ENCODE measurements around the gene APH1B. TPM values are rescaled to one million over a fixed set of nuclear protein-coding genes. Genes with fewer than 3 reads are reported as not detected.

APH1B gene
- total RNA-seq, 1 donor from 2014 or later: 10.2 TPM

DNA sequence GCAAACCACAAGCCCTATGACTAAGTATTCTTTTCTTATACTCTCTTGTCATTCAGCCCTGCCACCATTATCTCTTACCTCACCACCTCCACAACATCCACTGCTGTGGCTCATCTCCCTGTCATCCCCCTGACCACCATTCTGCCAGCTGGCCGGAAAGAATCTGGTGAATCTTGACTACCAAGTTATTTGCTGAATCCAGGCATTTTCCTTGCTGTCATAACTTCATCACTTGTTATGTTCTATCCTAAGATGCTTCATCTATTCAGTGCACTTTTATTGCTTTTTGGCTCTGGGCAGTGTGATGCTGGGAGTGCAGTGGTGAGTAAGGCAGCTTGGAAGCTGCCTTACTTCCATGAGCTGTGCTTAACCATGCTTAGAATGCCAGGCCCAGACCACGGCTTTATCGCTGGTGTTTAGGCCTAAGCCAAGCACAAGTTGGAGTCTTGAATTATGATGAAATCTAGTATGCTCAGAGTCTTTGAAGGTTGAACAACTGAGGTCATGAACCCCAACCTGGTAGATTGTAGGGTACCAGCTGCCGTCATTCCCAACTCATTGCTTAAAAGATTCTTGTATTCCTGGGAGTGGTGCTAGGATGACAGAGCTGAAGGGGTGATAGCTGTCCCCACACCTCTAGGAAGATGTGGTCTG lies 27.0 kb upstream of the APH1B start:
- intact Hi-C loops (cut with micrococcal nuclease): no loop called here

GRCh38 chr15:63251701-63252100 lies 25.7 kb upstream of the APH1B start:
- intact Hi-C loops (cut with micrococcal nuclease): no loop called here

- intact Hi-C loops (cut with micrococcal nuclease): no loop called here
These were observed 25.1 kb upstream of the APH1B start for GRCh38 chr15:63252292-63252691.

GRCh38 chr15:63254991-63255390 lies 22.4 kb upstream of the APH1B start:
- intact Hi-C loops (cut with micrococcal nuclease): no loop called here

- intact Hi-C loops (cut with micrococcal nuclease): no loop called here
These were observed 21.9 kb upstream of the APH1B start for GRCh38 chr15:63255489-63255990.

- intact Hi-C loops (cut with micrococcal nuclease): no loop called here
These were observed 20.8 kb upstream of the APH1B start for GRCh38 chr15:63256433-63257274.

- intact Hi-C loops (cut with micrococcal nuclease): no loop called here
These were observed 18.7 kb upstream of the APH1B start for GRCh38 chr15:63258658-63259057.

DNA sequence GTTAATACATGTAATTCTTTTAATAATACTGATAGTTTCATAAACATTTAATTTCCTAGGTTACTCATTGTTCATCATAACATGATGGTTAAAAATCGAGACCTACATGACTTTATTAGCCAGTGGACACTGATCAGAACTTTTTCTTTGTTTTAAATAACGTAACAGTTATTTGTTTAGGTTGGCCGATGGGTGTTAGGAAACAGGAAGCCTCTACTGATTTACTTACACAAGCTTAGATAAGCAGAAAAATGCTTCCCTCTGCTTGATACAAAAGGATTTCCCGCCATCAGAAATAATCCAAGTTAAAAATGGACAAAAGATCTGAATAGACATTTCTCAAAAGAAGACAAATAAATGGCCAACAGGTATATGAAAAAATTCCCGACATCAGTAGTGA lies 16.6 kb upstream of the APH1B start:
- intact Hi-C loops (cut with micrococcal nuclease): no loop called here

- intact Hi-C loops (cut with micrococcal nuclease): no loop called here
These were observed 16.1 kb upstream of the APH1B start for GRCh38 chr15:63261311-63261710.

DNA sequence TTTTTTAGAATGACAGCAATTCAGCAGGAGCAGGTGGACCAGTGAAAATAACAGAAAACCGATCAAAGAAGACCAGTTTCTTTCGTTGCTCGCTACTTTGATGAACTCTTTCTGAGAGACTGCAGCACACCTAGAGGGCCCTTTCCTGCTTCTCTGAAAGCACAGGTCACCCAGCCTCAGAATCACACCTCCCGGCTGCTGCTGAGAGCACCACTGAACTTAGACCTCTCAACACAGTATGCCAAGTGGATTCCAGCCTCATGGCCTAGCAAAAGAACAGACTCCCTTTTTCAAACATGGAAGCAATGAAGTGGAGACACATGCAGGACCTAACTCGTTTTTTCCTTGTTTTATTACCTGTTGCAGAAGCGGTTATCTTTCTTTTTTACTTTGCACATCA lies 13.9 kb upstream of the APH1B start:
- intact Hi-C loops (cut with micrococcal nuclease): no loop called here

GRCh38 chr15:63264688-63265293 lies 12.6 kb upstream of the APH1B start:
- intact Hi-C loops (cut with micrococcal nuclease): no loop called here

GRCh38 chr15:63274427-63274826 lies 3.0 kb upstream of the APH1B start:
- intact Hi-C loops (cut with micrococcal nuclease): no loop called here

DNA sequence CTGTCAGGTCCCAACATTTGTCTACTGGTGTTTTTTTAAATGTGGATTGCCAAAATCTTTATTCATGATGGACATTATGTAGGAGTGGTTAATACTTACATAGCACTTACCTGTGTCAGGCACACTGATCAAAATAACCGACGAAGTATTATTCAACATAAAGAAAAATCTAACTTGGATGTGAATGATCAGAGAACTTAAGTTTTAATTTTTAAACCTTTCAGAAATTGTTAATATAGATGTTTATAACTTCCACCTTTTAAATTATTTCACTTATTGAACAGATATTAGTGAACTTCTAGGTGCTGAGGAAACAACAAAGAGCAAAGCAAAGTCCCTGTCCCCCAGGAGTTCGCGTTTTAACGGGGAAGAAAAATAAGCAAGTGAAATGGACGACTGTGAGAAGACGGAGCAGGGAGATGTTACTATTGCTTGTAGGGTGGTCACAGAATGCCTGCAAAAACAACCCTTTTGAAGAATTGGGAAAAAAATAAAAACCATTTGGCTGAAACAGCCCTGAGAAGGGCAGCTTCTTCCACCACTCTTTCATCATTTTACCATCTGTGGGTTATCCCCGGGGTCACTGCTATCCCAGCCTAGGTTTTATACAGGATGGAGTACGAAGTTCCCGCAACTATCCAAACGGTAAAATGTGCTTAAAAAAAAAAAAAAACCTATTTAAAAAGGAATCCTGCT lies 915 bp upstream of the APH1B start:
- intact Hi-C loops (cut with micrococcal nuclease): loop anchor here (1.0 to 5.0 kb wide), 9 partner anchors 44 to 887 kb away; partner anchors contain the start of genes CIAO2A, LACTB, PPIB and RAB8B

DNA sequence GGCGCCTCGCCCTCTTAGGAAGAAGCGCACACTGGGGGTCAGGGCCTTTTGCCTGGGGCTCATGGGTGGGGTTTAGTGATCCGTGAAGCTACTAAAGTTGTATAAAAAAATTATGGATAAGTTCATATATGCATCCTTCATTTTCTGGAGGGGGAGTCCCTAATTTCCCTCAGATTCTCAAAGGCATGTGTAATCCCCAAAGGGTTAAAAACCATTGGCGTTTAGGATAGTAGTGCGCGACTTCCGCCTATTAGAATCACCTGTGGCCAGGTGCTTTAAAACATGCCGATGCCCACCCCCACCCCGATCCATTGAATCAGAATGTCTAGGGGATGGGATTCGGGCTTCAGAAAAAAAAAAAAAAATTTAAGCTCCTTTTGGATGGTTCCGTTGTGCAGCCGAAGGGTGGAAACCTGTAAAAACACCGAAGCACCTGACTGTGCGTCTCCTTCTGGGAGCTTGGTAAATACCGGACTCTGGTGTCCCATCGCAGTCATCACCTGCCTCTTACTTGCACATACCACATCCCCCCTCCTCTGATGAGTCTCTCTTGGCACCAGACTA lies 570 bp downstream of the APH1B start:
- intact Hi-C loops (cut with micrococcal nuclease): loop anchor here (1.0 to 5.0 kb wide), 9 partner anchors 46 to 885 kb away; partner anchors contain the start of genes CIAO2A, LACTB, PPIB and RAB8B

DNA sequence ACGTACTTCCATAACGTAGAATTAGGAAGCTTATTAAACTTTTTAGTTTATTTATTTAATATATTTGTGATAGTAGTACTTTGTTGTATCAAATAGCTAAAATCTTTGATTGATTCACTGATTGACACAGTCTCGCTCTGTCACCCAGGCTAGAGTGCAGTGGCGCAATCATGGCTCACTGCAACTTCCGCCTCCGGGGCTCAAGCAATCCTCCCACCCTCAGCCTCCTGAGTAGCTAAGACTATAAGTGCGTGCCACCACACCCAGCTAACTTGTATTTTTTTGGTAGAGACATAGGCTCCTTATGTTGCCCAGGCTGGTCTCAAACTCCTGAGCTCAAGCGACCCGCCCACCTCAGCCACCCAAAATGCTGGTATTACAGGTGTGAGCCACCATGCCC lies 5.7 kb downstream of the APH1B start:
- intact Hi-C loops (cut with micrococcal nuclease): loop anchor here (10.0 kb wide), 1 partner anchor 272 kb away; no protein-coding TSS in a partner anchor

DNA sequence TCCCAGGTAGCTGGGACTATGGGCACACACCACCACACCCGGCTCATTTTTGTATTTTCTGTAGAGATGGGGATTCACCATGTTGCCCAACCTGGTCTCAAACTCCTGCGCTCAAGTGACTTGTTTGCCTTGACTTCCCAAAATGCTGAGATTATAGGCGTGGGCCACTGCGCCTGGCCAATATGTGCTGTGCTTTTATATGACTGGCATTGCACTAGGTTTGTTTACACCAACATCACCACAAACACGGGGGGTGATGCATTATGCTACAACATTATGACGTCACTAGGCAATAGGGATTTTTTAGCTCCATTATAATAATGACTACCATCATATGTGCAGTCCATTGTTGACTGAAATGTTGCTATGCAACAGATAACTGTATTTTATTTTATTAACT lies 6.9 kb downstream of the APH1B start:
- intact Hi-C loops (cut with micrococcal nuclease): loop anchor here (10.0 kb wide), 1 partner anchor 270 kb away; no protein-coding TSS in a partner anchor

GRCh38 chr15:63287109-63287508 lies 9.7 kb downstream of the APH1B start:
- intact Hi-C loops (cut with micrococcal nuclease): loop anchor here (5.0 to 10.0 kb wide), 3 partner anchors 268 to 865 kb away; partner anchors contain the start of gene SNX22

- intact Hi-C loops (cut with micrococcal nuclease): loop anchor here (1.0 to 10.0 kb wide), 7 partner anchors 115 to 864 kb away; partner anchors contain the start of gene SNX22
These were observed 10.9 kb downstream of the APH1B start for GRCh38 chr15:63288342-63288741.

DNA sequence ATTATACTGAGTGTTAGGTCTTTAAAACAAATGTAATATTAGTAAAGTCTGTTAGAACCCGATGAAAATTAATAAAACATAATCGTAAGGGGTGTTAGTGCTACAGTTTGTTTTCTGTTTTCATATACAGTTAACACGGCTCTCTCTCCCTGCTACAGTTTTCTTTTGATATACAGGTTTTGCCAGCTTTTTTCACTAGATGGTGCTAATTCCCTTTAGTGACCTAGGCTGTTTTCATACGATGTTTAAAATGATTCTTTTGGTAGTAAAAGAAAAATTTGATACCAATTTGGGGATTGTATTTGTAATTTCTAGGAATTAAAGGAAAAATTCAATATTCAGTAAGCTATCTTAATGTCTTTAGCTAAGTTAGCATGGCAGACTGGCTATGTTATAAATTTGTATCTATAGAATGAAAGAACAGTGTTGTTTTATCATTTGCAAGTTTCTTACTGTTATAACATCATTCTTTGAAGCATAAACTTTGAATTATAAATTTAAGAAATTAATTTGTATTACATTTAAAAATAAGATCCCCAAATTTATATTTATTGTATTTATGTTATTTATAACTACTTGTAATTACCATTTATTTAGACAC lies 11.5 kb downstream of the APH1B start:
- intact Hi-C loops (cut with micrococcal nuclease): loop anchor here (1.0 to 10.0 kb wide), 7 partner anchors 114 to 863 kb away; partner anchors contain the start of gene SNX22

- intact Hi-C loops (cut with micrococcal nuclease): no loop called here
These were observed 14.1 kb downstream of the APH1B start for GRCh38 chr15:63291507-63291906.

Data from T-helper 1 cell treated with Interleukin-12 subunit alpha and Interleukin-12 subunit beta and Interleukin-4 antibody, amounts not matched to agents 30 ng/mL and 1 ng/mL, for 36 hours (primary cell).